PFSK-1 (cell line): ENCODE measurements around the gene TOX3.

Experiments
- FOXP2 ChIP-seq: optimal IDR thresholded peaks from 2 replicates; pipeline ENCODE3; 2011; ENCODE audit warnings: borderline replicate concordance, control low read depth, inconsistent platforms; ENCODE audit not compliant: insufficient read depth; ENCODE audit errors: extremely low read length, extremely low read depth
- POLR2AphosphoS5 ChIP-seq: IDR thresholded peaks from 2 replicates; pipeline ENCODE4 v1.6.1; 2012; ENCODE audit warnings: low read depth, mild to moderate bottlenecking, control low read depth, low read length, moderate library complexity
- SIN3A ChIP-seq: IDR thresholded peaks from 2 replicates; pipeline ENCODE4 v1.6.1; 2012; ENCODE audit warnings: mild to moderate bottlenecking, low read length, moderate library complexity, borderline replicate concordance; ENCODE audit not compliant: insufficient read depth
- TAF1 ChIP-seq: IDR thresholded peaks from 2 replicates; pipeline ENCODE4 v1.6.1; 2012; ENCODE audit warnings: low read length, control low read depth, borderline replicate concordance; ENCODE audit not compliant: insufficient read depth
- TF ChIP-seq, protein P1 (sequence below), 2 experiments: IDR thresholded peaks; 2 replicates each; pipeline versions ENCODE4 v1.6.1 to v1.8.0; 2011 to 2012; ENCODE audit warnings: low read depth in 2 of 2, low read length in 2 of 2, control low read depth in 1 of 2, inconsistent platforms in 1 of 2, mild to moderate bottlenecking in 1 of 2, moderate library complexity in 1 of 2; ENCODE audit not compliant: insufficient read depth in 1 of 2

Gene TOX3

DNA sequence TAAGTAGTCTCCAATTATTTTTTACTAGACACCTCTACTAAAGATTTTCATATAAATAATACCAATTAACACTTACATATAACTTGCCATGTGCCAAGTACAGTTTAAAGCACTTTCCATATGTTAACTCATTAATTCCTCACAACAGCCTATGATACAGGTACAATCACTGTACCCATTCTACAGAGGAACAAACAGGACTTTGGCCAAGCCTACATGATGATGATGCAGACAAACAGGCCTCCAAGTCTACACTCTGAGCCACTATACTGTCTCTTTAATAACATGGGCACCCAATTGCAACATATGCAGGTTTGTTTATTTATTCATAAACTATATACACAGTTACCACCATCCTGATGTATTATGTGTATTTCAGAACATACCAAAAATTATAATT, 46.0 kb downstream of the TOX3 start:
- TF ChIP-seq TAF1 (no peak), FOXP2 (no peak), SIN3A (no peak), POLR2AphosphoS5 (no peak)
- TF ChIP-seq, protein P1, sequence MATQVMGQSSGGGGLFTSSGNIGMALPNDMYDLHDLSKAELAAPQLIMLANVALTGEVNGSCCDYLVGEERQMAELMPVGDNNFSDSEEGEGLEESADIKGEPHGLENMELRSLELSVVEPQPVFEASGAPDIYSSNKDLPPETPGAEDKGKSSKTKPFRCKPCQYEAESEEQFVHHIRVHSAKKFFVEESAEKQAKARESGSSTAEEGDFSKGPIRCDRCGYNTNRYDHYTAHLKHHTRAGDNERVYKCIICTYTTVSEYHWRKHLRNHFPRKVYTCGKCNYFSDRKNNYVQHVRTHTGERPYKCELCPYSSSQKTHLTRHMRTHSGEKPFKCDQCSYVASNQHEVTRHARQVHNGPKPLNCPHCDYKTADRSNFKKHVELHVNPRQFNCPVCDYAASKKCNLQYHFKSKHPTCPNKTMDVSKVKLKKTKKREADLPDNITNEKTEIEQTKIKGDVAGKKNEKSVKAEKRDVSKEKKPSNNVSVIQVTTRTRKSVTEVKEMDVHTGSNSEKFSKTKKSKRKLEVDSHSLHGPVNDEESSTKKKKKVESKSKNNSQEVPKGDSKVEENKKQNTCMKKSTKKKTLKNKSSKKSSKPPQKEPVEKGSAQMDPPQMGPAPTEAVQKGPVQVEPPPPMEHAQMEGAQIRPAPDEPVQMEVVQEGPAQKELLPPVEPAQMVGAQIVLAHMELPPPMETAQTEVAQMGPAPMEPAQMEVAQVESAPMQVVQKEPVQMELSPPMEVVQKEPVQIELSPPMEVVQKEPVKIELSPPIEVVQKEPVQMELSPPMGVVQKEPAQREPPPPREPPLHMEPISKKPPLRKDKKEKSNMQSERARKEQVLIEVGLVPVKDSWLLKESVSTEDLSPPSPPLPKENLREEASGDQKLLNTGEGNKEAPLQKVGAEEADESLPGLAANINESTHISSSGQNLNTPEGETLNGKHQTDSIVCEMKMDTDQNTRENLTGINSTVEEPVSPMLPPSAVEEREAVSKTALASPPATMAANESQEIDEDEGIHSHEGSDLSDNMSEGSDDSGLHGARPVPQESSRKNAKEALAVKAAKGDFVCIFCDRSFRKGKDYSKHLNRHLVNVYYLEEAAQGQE (IDR thresholded peaks at IDR 0.05; ENCODE audit: insufficient read depth in 1 of 2, low read depth in 2 of 2, low read length in 2 of 2), result no peak

DNA sequence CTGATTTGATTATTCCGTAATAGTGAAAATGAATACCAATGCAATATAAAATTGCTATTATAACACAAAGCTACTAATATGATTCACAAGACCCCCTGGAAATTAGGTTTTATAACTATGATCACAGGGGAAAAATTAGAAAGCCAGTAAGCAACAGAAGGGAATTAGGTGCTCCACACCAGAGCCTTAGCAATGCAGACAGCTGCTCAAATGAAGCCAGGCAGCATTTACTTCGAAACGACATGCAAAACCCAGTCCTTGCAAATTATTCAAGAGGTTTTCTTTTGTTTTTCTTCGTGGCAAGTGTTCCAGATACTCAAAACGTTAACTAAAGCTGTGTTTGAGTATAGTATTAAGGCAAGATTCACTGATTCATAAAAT, 47.9 kb downstream of the TOX3 start:
- TF ChIP-seq TAF1, result no peak
- TF ChIP-seq FOXP2, result no peak
- TF ChIP-seq, protein P1 (IDR thresholded peaks at IDR 0.05; ENCODE audit: insufficient read depth in 1 of 2, low read depth in 2 of 2, low read length in 2 of 2), result no peak
- TF ChIP-seq SIN3A, result no peak
- no peak for TF ChIP-seq POLR2AphosphoS5

DNA sequence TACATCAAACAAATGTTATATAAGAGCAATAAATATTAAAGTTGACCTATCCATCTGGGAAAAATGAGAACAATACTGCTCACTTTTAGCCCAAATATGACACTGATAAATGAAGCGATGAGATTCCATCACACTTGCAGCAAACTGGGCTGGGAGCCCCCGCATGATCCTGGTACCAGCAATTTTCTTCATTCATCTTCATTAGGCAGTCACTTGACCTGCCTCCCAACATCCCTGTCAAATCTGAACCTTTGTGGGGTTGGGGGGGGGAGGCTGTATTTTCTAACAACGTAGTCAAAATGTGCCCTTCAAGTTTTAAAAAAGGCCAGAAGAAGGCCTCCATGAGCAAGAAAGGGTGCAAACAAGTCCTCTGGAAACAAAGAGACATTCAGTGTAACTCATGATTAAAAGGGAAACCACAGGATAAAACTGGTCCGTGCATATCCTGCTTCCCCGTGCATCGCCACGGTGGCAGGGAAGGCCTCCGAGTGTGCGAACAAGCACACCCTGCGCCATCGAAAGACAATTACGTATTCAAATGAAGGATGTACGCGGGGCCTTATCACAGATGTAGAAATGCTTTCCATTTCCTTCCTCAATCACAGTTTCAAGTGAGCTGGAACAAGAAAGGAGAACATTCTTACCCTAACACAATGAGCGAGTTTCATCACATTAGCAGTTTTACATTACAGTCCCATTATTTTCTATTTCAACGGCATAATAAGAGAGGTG, 48.4 kb downstream of the TOX3 start:
- TF ChIP-seq TAF1 (no peak), SIN3A (no peak), POLR2AphosphoS5 (no peak), FOXP2 (no peak)
- TF ChIP-seq, protein P1 (IDR thresholded peaks at IDR 0.05; ENCODE audit: insufficient read depth in 1 of 2, low read depth in 2 of 2, low read length in 2 of 2), result no peak

DNA sequence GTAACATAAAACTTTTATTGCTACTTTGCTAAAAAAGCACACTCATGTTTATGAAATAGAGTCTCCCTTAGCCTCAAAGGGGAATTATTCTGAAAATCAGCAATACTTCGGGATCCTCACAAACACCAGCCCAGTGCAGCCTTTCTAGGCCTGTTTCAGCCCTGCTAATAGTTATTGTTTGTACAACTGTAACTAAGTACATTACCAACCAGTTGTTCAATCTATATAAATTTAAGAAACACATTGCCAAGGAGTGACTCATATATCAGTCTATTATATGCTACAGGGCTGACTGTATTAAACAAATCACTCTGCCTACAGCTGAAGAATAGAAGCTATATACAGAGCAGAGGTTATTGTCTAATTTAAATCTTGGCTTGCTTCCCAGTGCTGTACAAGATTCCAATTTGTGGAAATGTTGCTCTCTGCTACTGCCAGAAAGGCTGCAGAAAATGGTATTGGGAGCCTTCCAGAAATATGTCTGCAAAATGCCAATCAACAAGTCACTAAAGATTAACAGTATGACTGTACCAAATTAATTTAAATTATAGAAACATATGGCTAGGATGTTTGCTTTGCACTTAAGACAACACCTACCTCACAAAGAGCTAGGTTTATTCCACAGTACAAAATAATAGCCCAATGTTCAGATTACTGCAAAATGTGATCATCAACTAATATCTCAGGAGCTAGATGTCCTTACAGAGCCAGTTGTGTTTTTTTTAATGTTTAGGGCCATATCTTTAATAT, 49.7 kb downstream of the TOX3 start:
- TF ChIP-seq SIN3A (no peak), FOXP2 (no peak)
- TF ChIP-seq, protein P1 (IDR thresholded peaks at IDR 0.05; ENCODE audit: insufficient read depth in 1 of 2, low read depth in 2 of 2, low read length in 2 of 2), result no peak
